ENCODE data around the gene SH3GLB2.

GRCh38 chr9:129068110-129068509 lies 40.0 kb upstream of the SH3GLB2 start:
- TF ChIP-seq CTCF (IDR thresholded peaks at IDR 0.05) (no peak), POLR2A (IDR thresholded peaks at IDR 0.05) (no peak)
